K562 (cell line): ENCODE data around the gene SSU72. TPM values are rescaled to one million over a fixed set of nuclear protein-coding genes. Genes with fewer than 3 reads are reported as not detected.

ENCODE experiments used
- ATAC-seq: fragments of 200-7000 bp; cut with Tn5 transposase; 3 replicates; pipeline ENCODE4 v1.9.1; 2020; ENCODE audit warnings: moderate library complexity
- BruUV-seq: library from RNA; stranded (reverse); fragments of 400-500 nt; replicated peaks from 2 replicates; lab custom pipeline; 2021; lab: Mats Ljungman, UMichigan
- CTCF ChIA-PET: fragments of 300-600 bp; formaldehyde crosslinking; extraction: SDS; loops from one replicate; lab custom pipeline; 2021; ENCODE audit warnings: low intra/inter-chr PET ratio; lab: Yijun Ruan, JAX
- POLR2A ChIA-PET: fragments of 300-600, 350-650 bp; sonication (Branson Sonifier 250); formaldehyde crosslinking; extraction: SDS; loops from one replicate; lab custom pipeline; 2021; ENCODE audit warnings: antibody characterized with exemption, inconsistent platforms; lab: Yijun Ruan, JAX
- DNase-seq, 4 experiments: peaks; one replicate each; pipeline versions ENCODE4 v3.0.0 to v3.0.0-alpha.2; 2011 to 2018; ENCODE audit warnings: low spot score in 3 of 4, mixed read lengths in 3 of 4; ENCODE audit errors: extremely low read depth in 1 of 4
- FAIRE-seq: peaks from 2 replicates; lab custom pipeline; 2011; peaks lifted over from hg19 to GRCh38; lab: Jason Lieb, UNC
- H2AFZ ChIP-seq: 2 replicates; pipeline ENCODE4 v1.6.0; 2011; ENCODE audit warnings: low read depth, low read length, control low read depth, inconsistent platforms
- H3K27ac ChIP-seq: fragments of 200-600 bp; 3 replicates; pipeline ENCODE4 v1.8.0; 2011; ENCODE audit warnings: low read depth, mild to moderate bottlenecking, control low read depth, inconsistent platforms, low read length, moderate library complexity, mixed read lengths; ENCODE audit errors: extremely low read depth
- H3K27me3 ChIP-seq, 2 experiments: fragments of 300-600 bp in 1 of 2; 2 replicates in 1 of 2; 3 replicates in 1 of 2; pipeline versions ENCODE4 v1.6.0 to v1.8.0; 2011; ENCODE audit warnings: inconsistent platforms in 2 of 2, low read length in 2 of 2, mild to moderate bottlenecking in 1 of 2, mixed read lengths in 1 of 2, moderate library complexity in 1 of 2; ENCODE audit not compliant: control insufficient read depth in 2 of 2, insufficient read depth in 2 of 2
- H3K36me3 ChIP-seq: fragments of 300-600 bp; 3 replicates; pipeline ENCODE4 v1.8.0; 2011; ENCODE audit warnings: mild to moderate bottlenecking, low read length, inconsistent platforms; ENCODE audit not compliant: control insufficient read depth, insufficient read depth
- H3K4me1 ChIP-seq, 2 experiments: fragments of 200-600 bp in 1 of 2; replicated peaks in 1 of 2; 2 replicates in 1 of 2; 3 replicates in 1 of 2; pipeline versions ENCODE4 v1.5.1 to v1.8.0; 2011; ENCODE audit warnings: inconsistent platforms in 2 of 2, low read length in 2 of 2, mild to moderate bottlenecking in 1 of 2, mixed read lengths in 1 of 2, moderate library complexity in 1 of 2; ENCODE audit not compliant: control insufficient read depth in 2 of 2, insufficient read depth in 2 of 2
- H3K4me2 ChIP-seq: 2 replicates; pipeline ENCODE4 v1.6.1; 2011; ENCODE audit warnings: low read length, control low read depth, inconsistent platforms, mixed read lengths; ENCODE audit not compliant: insufficient read depth
- H3K4me3 ChIP-seq: fragments of 200-600 bp; sonication (generic), shearing (Covaris generic); 2 replicates; pipeline ENCODE4 v1.5.1; 2016; ENCODE audit warnings: control low read depth, inconsistent platforms
- H3K79me2 ChIP-seq: fragments of 200-600 bp; 3 replicates; pipeline ENCODE4 v1.8.0; 2011; ENCODE audit warnings: low read length, inconsistent platforms; ENCODE audit not compliant: control insufficient read depth, insufficient read depth
- H3K9ac ChIP-seq, 2 experiments: 2 replicates each; pipeline versions ENCODE4 v1.6.0 to v1.6.1; 2011; ENCODE audit warnings: low read depth in 2 of 2, low read length in 2 of 2, control low read depth in 1 of 2, inconsistent platforms in 1 of 2, mild to moderate bottlenecking in 1 of 2, mixed read lengths in 1 of 2; ENCODE audit not compliant: insufficient read depth in 1 of 2
- H3K9me1 ChIP-seq: one replicate; pipeline ENCODE4 v1.6.0; 2011; ENCODE audit warnings: inconsistent platforms, mild to moderate bottlenecking, low read length, moderate library complexity; ENCODE audit not compliant: control insufficient read depth, insufficient read depth
- H3K9me3 ChIP-seq: replicated peaks from 2 replicates; pipeline ENCODE4 v1.5.1; 2011; ENCODE audit warnings: low read depth, low read length, inconsistent platforms; ENCODE audit not compliant: control insufficient read depth, insufficient read depth
- H4K20me1 ChIP-seq: replicated peaks from 2 replicates; pipeline ENCODE4 v1.6.1; 2011; ENCODE audit warnings: low read length, inconsistent platforms, mixed read lengths; ENCODE audit not compliant: control insufficient read depth, insufficient read depth
- FOXK1 ChIP-seq: sonication (generic); formaldehyde crosslinking; IDR thresholded peaks from 2 replicates; pipeline ENCODE4 v1.8.0; 2022; ENCODE audit warnings: missing genetic modification reagents, mild to moderate bottlenecking, borderline replicate concordance
- RBM22 ChIP-seq: fragments of 200-400 bp; formaldehyde crosslinking; IDR thresholded peaks from 2 replicates; pipeline ENCODE4 v1.6.1; 2018; ENCODE audit warnings: low read length, low read depth; ENCODE audit not compliant: poor library complexity, severe bottlenecking
- SOX6 ChIP-seq: fragments of 450-650 bp; IDR thresholded peaks from 2 replicates; pipeline ENCODE4 v1.6.1; 2014; ENCODE audit warnings: mild to moderate bottlenecking
- SUPT5H ChIP-seq: fragments of 450-650 bp; IDR thresholded peaks from 2 replicates; pipeline ENCODE4 v1.6.1; 2016
- TAF9B ChIP-seq: fragments of 450-650 bp; IDR thresholded peaks from 2 replicates; pipeline ENCODE4 v1.6.1; 2018; ENCODE audit warnings: mild to moderate bottlenecking; ENCODE audit not compliant: partially characterized antibody
- ZNF41 ChIP-seq: fragments of 250-450 bp; sonication (Bioruptor Pico); conservative IDR thresholded peaks from 2 replicates; pipeline ENCODE4 v1.4.0; 2020; ENCODE audit warnings: mild to moderate bottlenecking
- ZNF445 ChIP-seq: fragments of 250-450 bp; sonication (Bioruptor Pico); IDR thresholded peaks from 2 replicates; pipeline ENCODE4 v1.4.0; 2020; ENCODE audit warnings: low read depth, mild to moderate bottlenecking, moderate library complexity
- WGBS: fragments of 100-300 bp; shearing (Covaris generic); methylation state at CpG from one replicate; pipeline ENCODE4 v1.1.6; 2016; ENCODE audit warnings: low coverage, mixed read lengths; ENCODE audit not compliant: insufficient coverage; ENCODE audit errors: missing lambda C conversion rate; 5-methylcytosine and 5-hydroxymethylcytosine counted together
- in situ Hi-C: fragments of 300-500 bp; cut with MboI; formaldehyde crosslinking; loops from 4 replicates; pipeline ENCODE4 v1.15.0; 2018; ENCODE audit warnings: inconsistent platforms, mixed read lengths
- intact Hi-C: fragments of 100-400 bp; cut with micrococcal nuclease; formaldehyde crosslinking; loops from 2 replicates; pipeline ENCODE4 v1.14.2; 2022
- polyA plus RNA-seq, 8 experiments: library from polyadenylated mRNA; depleted of rRNA in 4 of 8; stranded (reverse) in 5 of 8; unstranded in 3 of 8; fragments of >200 nt; fragmentation: Nextera tagmentation in 2 of 8; fragmentation: Illumina TruSeq in 1 of 8; extraction: Ambion mirVana in 2 of 8; extraction: Trizol in 1 of 8; gene quantifications; 2 replicates each; pipeline versions ENCODE4 v1.2.1 to v1.2.3, GENCODE V29; 2011 to 2014; ENCODE audit warnings: inconsistent platforms in 1 of 8, missing spikeins in 1 of 8
- total RNA-seq, 7 experiments: library from RNA; depleted of rRNA in 6 of 7; stranded (reverse); fragments of >200 nt in 6 of 7; fragmentation: Illumina TruSeq in 2 of 7; extraction: Trizol in 2 of 7; gene quantifications; 2 replicates each; pipeline versions ENCODE4 v1.2.1 to v1.2.3, GENCODE V29; 2011 to 2021; ENCODE audit warnings: low replicate concordance in 1 of 7
- TF ChIP-seq, protein P1 (sequence below): fragments of 250-450 bp; sonication (Bioruptor Pico); IDR thresholded peaks from 2 replicates; pipeline ENCODE4 v1.5.0; 2021; ENCODE audit warnings: mild to moderate bottlenecking, borderline replicate concordance
- TF ChIP-seq, protein P2 (sequence below): fragments of 450-650 bp; IDR thresholded peaks from 2 replicates; pipeline ENCODE4 v1.6.1; 2016; ENCODE audit warnings: low read depth
- TF ChIP-seq, protein P3 (sequence below): IDR thresholded peaks from 2 replicates; pipeline ENCODE4 v1.6.1; 2016; ENCODE audit warnings: missing genetic modification characterization, missing compliant biosample characterization

The SSU72 gene
- total and polyA plus RNA-seq, 9 of the 15 experiments (the other 6 are each of a cell fraction or from before 2014, with no cell fraction given) = 70.8 to 201 (median 94.6) TPM

DNA sequence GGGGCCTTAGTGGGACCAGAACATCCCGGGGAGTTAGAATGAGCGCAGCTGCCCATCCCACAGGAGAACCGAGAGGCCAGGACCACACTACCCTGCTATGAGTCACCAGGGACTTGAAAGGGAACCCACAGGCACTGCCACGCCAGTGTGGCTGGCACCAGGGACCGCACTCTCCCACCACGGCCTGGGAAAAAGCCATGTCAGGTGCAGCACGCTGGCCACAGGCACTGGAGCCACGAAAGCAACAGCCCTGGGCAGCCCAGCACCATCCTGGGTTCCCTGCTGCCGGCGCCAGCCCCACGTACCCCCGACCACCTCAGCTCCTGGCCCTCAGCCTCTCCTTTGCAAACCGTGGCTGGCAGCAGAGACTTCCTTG is 20.1 kb downstream of the SSU72 start:
- Histone ChIP-seq H2AFZ (no peak overlapping the region), H3K9me3 (no peaks in the 10 kb centered on the region; the same call in 1 of the 2 replicates), H3K4me3 (no peak overlapping the region), H3K9me1 (peaks cover 10% of the 10 kb centered on the region), H3K9ac (peak overlapping the region in 1 of 2 experiments; percentile 46; a peak in 1 of 4 replicates), H3K79me2 (peaks cover 54% of the 10 kb centered on the region), H3K36me3 (peaks cover 55% of the 10 kb centered on the region; the same call in 2 of the 3 replicates), H3K4me2 (no peak overlapping the region), H3K27ac (no peak overlapping the region), H3K27me3 (no peaks in the 10 kb centered on the region), H3K4me1 (peaks cover 0 to 38% of the 10 kb centered on the region in 2 experiments; a peak in 3 of 5 replicates), H4K20me1 (peaks cover 30% of the 10 kb centered on the region; the same call in 1 of the 2 replicates)
- in situ Hi-C loops = no loop called here
- ChIA-PET CTCF (no interaction called here), POLR2A (interaction anchor here (0.6 to 5.0 kb wide), 6 partner anchors 9 to 59 kb away, joined by 3 to 36 read pairs (median 6); no protein-coding TSS in a partner anchor)
- ATAC-seq (no peak), DNase-seq (no peak), FAIRE-seq (no peak)
- intact Hi-C loops = no loop called here
- no TSS peak for BruUV-seq
- 90% methylated on average over 13 of the region's 13 CpGs for WGBS
- TF ChIP-seq SUPT5H (peak; percentile 43; the same call in 1 of the 2 replicates), FOXK1 (CRISPR knock-in tag) (no peak), SOX6 (no peak), RBM22 (no peak), ZNF445 (CRISPR knock-in tag) (no peak), ZNF41 (no peak), TAF9B (no peak)
- TF ChIP-seq, protein P1, sequence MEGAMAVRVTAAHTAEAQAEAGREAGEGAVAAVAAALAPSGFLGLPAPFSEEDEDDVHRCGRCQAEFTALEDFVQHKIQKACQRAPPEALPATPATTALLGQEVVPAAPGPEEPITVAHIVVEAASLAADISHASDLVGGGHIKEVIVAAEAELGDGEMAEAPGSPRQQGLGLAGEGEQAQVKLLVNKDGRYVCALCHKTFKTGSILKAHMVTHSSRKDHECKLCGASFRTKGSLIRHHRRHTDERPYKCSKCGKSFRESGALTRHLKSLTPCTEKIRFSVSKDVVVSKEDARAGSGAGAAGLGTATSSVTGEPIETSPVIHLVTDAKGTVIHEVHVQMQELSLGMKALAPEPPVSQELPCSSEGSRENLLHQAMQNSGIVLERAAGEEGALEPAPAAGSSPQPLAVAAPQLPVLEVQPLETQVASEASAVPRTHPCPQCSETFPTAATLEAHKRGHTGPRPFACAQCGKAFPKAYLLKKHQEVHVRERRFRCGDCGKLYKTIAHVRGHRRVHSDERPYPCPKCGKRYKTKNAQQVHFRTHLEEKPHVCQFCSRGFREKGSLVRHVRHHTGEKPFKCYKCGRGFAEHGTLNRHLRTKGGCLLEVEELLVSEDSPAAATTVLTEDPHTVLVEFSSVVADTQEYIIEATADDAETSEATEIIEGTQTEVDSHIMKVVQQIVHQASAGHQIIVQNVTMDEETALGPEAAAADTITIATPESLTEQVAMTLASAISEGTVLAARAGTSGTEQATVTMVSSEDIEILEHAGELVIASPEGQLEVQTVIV (CRISPR knock-in tag) = no peak
- TF ChIP-seq, protein P2, sequence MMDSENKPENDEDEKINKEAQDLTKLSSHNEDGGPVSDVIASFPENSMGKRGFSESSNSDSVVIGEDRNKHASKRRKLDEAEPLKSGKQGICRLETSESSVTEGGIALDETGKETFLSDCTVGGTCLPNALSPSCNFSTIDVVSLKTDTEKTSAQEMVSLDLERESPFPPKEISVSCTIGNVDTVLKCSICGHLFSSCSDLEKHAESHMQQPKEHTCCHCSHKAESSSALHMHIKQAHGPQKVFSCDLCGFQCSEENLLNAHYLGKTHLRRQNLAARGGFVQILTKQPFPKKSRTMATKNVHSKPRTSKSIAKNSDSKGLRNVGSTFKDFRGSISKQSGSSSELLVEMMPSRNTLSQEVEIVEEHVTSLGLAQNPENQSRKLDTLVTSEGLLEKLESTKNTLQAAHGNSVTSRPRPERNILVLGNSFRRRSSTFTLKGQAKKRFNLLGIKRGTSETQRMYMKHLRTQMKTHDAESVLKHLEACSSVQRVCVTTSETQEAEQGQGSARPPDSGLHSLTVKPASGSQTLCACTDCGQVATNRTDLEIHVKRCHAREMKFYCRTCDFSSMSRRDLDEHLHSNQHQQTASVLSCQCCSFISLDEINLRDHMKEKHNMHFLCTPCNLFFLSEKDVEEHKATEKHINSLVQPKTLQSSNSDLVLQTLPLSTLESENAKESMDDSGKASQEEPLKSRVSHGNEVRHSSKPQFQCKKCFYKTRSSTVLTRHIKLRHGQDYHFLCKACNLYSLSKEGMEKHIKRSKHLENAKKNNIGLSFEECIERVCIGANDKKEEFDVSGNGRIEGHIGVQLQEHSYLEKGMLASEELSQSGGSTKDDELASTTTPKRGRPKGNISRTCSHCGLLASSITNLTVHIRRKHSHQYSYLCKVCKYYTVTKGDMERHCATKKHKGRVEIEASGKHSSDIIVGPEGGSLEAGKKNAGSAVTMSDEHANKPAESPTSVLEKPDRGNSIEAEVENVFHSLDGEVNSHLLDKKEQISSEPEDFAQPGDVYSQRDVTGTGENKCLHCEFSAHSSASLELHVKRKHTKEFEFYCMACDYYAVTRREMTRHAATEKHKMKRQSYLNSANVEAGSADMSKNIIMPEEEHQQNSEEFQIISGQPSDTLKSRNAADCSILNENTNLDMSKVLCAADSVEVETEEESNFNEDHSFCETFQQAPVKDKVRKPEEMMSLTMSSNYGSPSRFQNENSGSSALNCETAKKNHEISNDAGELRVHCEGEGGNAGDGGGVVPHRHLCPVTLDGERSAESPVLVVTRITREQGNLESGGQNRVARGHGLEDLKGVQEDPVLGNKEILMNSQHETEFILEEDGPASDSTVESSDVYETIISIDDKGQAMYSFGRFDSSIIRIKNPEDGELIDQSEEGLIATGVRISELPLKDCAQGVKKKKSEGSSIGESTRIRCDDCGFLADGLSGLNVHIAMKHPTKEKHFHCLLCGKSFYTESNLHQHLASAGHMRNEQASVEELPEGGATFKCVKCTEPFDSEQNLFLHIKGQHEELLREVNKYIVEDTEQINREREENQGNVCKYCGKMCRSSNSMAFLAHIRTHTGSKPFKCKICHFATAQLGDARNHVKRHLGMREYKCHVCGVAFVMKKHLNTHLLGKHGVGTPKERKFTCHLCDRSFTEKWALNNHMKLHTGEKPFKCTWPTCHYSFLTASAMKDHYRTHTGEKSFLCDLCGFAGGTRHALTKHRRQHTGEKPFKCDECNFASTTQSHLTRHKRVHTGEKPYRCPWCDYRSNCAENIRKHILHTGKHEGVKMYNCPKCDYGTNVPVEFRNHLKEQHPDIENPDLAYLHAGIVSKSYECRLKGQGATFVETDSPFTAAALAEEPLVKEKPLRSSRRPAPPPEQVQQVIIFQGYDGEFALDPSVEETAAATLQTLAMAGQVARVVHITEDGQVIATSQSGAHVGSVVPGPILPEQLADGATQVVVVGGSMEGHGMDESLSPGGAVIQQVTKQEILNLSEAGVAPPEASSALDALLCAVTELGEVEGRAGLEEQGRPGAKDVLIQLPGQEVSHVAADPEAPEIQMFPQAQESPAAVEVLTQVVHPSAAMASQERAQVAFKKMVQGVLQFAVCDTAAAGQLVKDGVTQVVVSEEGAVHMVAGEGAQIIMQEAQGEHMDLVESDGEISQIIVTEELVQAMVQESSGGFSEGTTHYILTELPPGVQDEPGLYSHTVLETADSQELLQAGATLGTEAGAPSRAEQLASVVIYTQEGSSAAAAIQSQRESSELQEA = no peak
- TF ChIP-seq, protein P3, sequence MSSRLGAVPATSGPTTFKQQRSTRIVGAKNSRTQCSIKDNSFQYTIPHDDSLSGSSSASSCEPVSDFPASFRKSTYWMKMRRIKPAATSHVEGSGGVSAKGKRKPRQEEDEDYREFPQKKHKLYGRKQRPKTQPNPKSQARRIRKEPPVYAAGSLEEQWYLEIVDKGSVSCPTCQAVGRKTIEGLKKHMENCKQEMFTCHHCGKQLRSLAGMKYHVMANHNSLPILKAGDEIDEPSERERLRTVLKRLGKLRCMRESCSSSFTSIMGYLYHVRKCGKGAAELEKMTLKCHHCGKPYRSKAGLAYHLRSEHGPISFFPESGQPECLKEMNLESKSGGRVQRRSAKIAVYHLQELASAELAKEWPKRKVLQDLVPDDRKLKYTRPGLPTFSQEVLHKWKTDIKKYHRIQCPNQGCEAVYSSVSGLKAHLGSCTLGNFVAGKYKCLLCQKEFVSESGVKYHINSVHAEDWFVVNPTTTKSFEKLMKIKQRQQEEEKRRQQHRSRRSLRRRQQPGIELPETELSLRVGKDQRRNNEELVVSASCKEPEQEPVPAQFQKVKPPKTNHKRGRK = no peak
